ENCODE results near the gene QKI. TPM values are rescaled to one million over a fixed set of nuclear protein-coding genes. Genes with fewer than 3 reads are reported as not detected.

Gene QKI
- polyA plus RNA-seq, 1 donor (not counting 4 experiments of a cell fraction or from before 2014, with no cell fraction given) = 53.3 TPM

GRCh38 chr6:163461696-163462095, 47.2 kb downstream of the QKI start:
- dilution Hi-C loops (cut with MboI; ENCODE audit: extremely low pct_ligation_motif_present, low sequenced_read_pairs) = no loop called here
- H3K9ac ChIP-seq (ENCODE audit: control insufficient read depth, extremely low read depth, insufficient read depth, low read length) = no peak overlapping the region
- H3K4me3 ChIP-seq (ENCODE audit: control insufficient read depth in 2 of 3, extremely low read depth in 1 of 3, insufficient read depth in 2 of 3, low read depth in 1 of 3, low read length in 3 of 3) = no peak overlapping the region
- no peaks in the 10 kb centered on the region for H3K27me3 ChIP-seq (ENCODE audit: control insufficient read depth, extremely low read depth, insufficient read depth, low read length)
- DNase-seq (ENCODE audit: low read depth, low spot score) (no peak), FAIRE-seq (peak; percentile 17)
- TF ChIP-seq CTCF (optimal IDR thresholded peaks at IDR 0.05 in 1 of 3, IDR thresholded peaks at IDR 0.05 in 1 of 3, conservative IDR thresholded peaks at IDR 0.05 in 1 of 3; ENCODE audit: extremely low read depth in 1 of 3, insufficient read depth in 2 of 3, low read length in 3 of 3) (no peak), EZH2 (IDR thresholded peaks at IDR 0.05; ENCODE audit: low read length) (no peak)
- no peaks in the 10 kb centered on the region for H3K9me3 ChIP-seq (ENCODE audit: control insufficient read depth, low read depth, low read length)
- H3K9me1 ChIP-seq (ENCODE audit: control insufficient read depth, extremely low read depth, insufficient read depth, low read length) = no peaks in the 10 kb centered on the region
- H3K27ac ChIP-seq (ENCODE audit: control insufficient read depth, insufficient read depth, low read length) = no peak overlapping the region
- no peak overlapping the region for H2AFZ ChIP-seq (ENCODE audit: control insufficient read depth, low read length)
- no peaks in the 10 kb centered on the region for H3K36me3 ChIP-seq (ENCODE audit: control insufficient read depth in 2 of 2, extremely low read depth in 1 of 2, insufficient read depth in 2 of 2, low read length in 2 of 2)
- no peak overlapping the region for H3K4me2 ChIP-seq (ENCODE audit: control insufficient read depth, extremely low read depth, insufficient read depth, low read depth, low read length)
- H4K20me1 ChIP-seq (ENCODE audit: control insufficient read depth, extremely low read depth, insufficient read depth, low read length) = no peaks in the 10 kb centered on the region
- peaks cover 84% of the 10 kb centered on the region for H3K79me2 ChIP-seq (ENCODE audit: control insufficient read depth, insufficient read depth, low read length)
- H3K4me1 ChIP-seq (ENCODE audit: control insufficient read depth, extremely low read depth, insufficient read depth, low read length) = peaks cover 15% of the 10 kb centered on the region

- H3K27me3 ChIP-seq (ENCODE audit: control insufficient read depth, extremely low read depth, insufficient read depth, low read length) = no peaks in the 10 kb centered on the region
- peaks cover 4% of the 10 kb centered on the region for H3K4me1 ChIP-seq (ENCODE audit: control insufficient read depth, extremely low read depth, insufficient read depth, low read length)
- dilution Hi-C loops (cut with MboI; ENCODE audit: extremely low pct_ligation_motif_present, low sequenced_read_pairs) = no loop called here
- no peak overlapping the region for H2AFZ ChIP-seq (ENCODE audit: control insufficient read depth, low read length)
- H3K27ac ChIP-seq (ENCODE audit: control insufficient read depth, insufficient read depth, low read length) = no peak overlapping the region
- no peaks in the 10 kb centered on the region for H3K9me1 ChIP-seq (ENCODE audit: control insufficient read depth, extremely low read depth, insufficient read depth, low read length)
- no peak overlapping the region for H3K4me3 ChIP-seq (ENCODE audit: control insufficient read depth in 2 of 3, extremely low read depth in 1 of 3, insufficient read depth in 2 of 3, low read depth in 1 of 3, low read length in 3 of 3)
- no peaks in the 10 kb centered on the region for H4K20me1 ChIP-seq (ENCODE audit: control insufficient read depth, extremely low read depth, insufficient read depth, low read length)
- no peak for DNase-seq (ENCODE audit: low read depth, low spot score)
- H3K9me3 ChIP-seq (ENCODE audit: control insufficient read depth, low read depth, low read length) = no peaks in the 10 kb centered on the region
- H3K4me2 ChIP-seq (ENCODE audit: control insufficient read depth, extremely low read depth, insufficient read depth, low read depth, low read length) = no peak overlapping the region
- peaks cover 84% of the 10 kb centered on the region for H3K79me2 ChIP-seq (ENCODE audit: control insufficient read depth, insufficient read depth, low read length)
- FAIRE-seq = no peak
- TF ChIP-seq EZH2 (IDR thresholded peaks at IDR 0.05; ENCODE audit: low read length) (no peak), CTCF (optimal IDR thresholded peaks at IDR 0.05 in 1 of 3, IDR thresholded peaks at IDR 0.05 in 1 of 3, conservative IDR thresholded peaks at IDR 0.05 in 1 of 3; ENCODE audit: extremely low read depth in 1 of 3, insufficient read depth in 2 of 3, low read length in 3 of 3) (no peak)
- H3K9ac ChIP-seq (ENCODE audit: control insufficient read depth, extremely low read depth, insufficient read depth, low read length) = no peak overlapping the region
- H3K36me3 ChIP-seq (ENCODE audit: control insufficient read depth in 2 of 2, extremely low read depth in 1 of 2, insufficient read depth in 2 of 2, low read length in 2 of 2) = no peaks in the 10 kb centered on the region
These were observed 48.7 kb downstream of the QKI start for GRCh38 chr6:163463180-163463579.

Data from keratinocyte (primary cell).